ENCODE measurements around the gene PPP2R5A. TPM values are rescaled to one million over a fixed set of nuclear protein-coding genes. Genes with fewer than 3 reads are reported as not detected.
"Not testable (repeated sequence)": the region's sequence is repeated elsewhere in the genome, so short reads cannot be mapped to it uniquely, and the experiment has no call there.

The PPP2R5A gene
- total and polyA plus RNA-seq, 8 donors = 38.4 to 72.6 (median 52.5) TPM

DNA sequence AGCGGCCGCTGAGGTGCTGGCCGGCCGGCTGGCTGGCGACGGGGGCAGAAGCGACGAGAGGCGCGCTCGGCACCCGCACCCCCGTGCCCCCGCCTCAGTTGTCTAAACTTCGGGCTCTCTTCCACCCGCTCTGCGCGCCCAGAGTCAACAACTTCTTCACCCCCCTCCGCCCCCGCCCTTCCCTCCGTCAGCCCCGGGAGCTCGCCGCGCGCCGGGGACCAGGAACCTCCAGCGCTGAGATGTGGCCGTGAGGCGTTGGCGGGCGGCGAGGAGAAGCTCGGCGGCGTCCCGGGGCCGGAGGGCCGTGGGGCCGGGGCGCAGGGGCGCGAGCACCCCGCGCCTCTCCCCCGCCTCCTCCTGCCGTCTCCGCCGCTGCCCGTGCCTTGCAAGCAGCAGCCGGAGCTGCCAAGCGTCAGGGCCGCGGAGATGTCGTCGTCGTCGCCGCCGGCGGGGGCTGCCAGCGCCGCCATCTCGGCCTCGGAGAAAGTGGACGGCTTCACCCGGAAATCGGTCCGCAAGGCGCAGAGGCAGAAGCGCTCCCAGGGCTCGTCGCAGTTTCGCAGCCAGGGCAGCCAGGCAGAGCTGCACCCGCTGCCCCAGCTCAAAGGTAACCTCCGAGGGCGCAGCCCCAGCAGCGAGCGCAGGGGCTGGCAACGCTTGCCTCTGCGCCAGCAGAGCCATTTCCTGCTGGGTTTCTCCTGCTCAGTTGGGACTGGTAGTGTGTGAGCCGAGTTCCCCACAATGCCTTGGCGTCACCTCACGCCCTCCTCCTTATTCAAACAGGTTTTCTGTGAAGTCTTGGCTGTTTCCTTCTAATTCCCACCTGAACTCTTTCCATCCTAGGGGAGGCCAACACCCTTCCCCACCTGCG, 710 bp downstream of the PPP2R5A start:
- Histone ChIP-seq H3K9me3 (no peaks in the 10 kb centered on the region), H3K4me3 (peak overlapping the region; percentile 63 to 99 (median 82)), H3K27ac (peak overlapping the region; percentile 95 to 100 (median 100)), H3K27me3 (no peaks in the 10 kb centered on the region), H3K36me3 (no peaks in the 10 kb centered on the region), H3K4me1 (peaks cover 4 to 51% (median 37%) of the 10 kb centered on the region in 4 donors)
- peak; percentile 77 to 87 for DNase-seq
- intact Hi-C loops (cut with DNase I; ENCODE audit: low total_unique reads) = no loop called here
- 0 to 1% (median 0%) methylated on average over 39 to 85 of the region's 85 CpGs for WGBS, 5 donors
- TF ChIP-seq EP300 (IDR thresholded peaks at IDR 0.05) = no peak
- peak in 1 of 4 donors; percentile 8 for TF ChIP-seq POLR2A (IDR thresholded peaks at IDR 0.05)
- TF ChIP-seq POLR2AphosphoS5 (IDR thresholded peaks at IDR 0.05) = peak in 2 of 3 donors; percentile 60 to 68
- TF ChIP-seq, protein P1, sequence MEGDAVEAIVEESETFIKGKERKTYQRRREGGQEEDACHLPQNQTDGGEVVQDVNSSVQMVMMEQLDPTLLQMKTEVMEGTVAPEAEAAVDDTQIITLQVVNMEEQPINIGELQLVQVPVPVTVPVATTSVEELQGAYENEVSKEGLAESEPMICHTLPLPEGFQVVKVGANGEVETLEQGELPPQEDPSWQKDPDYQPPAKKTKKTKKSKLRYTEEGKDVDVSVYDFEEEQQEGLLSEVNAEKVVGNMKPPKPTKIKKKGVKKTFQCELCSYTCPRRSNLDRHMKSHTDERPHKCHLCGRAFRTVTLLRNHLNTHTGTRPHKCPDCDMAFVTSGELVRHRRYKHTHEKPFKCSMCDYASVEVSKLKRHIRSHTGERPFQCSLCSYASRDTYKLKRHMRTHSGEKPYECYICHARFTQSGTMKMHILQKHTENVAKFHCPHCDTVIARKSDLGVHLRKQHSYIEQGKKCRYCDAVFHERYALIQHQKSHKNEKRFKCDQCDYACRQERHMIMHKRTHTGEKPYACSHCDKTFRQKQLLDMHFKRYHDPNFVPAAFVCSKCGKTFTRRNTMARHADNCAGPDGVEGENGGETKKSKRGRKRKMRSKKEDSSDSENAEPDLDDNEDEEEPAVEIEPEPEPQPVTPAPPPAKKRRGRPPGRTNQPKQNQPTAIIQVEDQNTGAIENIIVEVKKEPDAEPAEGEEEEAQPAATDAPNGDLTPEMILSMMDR (IDR thresholded peaks at IDR 0.05) = no peak

DNA sequence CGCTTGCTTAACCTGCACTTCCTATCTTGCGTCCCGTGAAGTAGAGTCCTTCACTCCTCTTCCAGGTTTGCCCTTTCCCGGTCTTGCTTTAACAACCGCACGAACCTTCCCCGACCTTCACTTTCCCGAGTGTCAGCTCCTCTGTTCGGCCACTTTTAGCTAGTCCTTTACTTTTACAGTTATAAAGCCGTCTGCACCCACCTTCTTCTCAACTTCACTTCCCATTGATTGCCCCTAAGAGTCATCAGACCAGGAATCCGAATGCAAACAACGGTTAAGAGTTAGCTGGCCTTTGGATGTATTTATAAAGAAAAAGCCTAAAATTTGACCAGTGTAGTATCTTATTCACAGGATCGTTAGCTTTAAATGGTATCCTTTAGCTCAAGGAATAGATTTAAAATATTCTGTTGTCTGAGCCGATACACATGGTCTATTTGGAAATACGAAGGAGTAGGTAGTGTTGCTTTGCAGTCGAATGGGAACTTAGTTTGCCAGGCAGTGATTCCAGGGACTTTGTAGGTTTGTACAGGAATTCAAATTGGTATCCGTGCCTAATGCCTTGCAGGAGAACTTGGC, 1.4 kb downstream of the PPP2R5A start:
- Histone ChIP-seq H3K36me3 (no peaks in the 10 kb centered on the region), H3K4me1 (peaks cover 4 to 59% (median 44%) of the 10 kb centered on the region in 4 donors), H3K27me3 (no peaks in the 10 kb centered on the region), H3K9me3 (no peaks in the 10 kb centered on the region), H3K27ac (peak overlapping the region; percentile 95 to 100 (median 100)), H3K4me3 (peak overlapping the region; percentile 63 to 99 (median 82))
- TF ChIP-seq EP300 (IDR thresholded peaks at IDR 0.05) (no peak), POLR2AphosphoS5 (IDR thresholded peaks at IDR 0.05) (no peak), POLR2A (IDR thresholded peaks at IDR 0.05) (no peak)
- TF ChIP-seq, protein P1 (IDR thresholded peaks at IDR 0.05) = no peak
- intact Hi-C loops (cut with DNase I; ENCODE audit: low total_unique reads) = no loop called here
- DNase-seq = peak in 1 of 2 donors; percentile 33
- WGBS, 5 donors = 0% methylated on average over 17 of the region's 17 CpGs

DNA sequence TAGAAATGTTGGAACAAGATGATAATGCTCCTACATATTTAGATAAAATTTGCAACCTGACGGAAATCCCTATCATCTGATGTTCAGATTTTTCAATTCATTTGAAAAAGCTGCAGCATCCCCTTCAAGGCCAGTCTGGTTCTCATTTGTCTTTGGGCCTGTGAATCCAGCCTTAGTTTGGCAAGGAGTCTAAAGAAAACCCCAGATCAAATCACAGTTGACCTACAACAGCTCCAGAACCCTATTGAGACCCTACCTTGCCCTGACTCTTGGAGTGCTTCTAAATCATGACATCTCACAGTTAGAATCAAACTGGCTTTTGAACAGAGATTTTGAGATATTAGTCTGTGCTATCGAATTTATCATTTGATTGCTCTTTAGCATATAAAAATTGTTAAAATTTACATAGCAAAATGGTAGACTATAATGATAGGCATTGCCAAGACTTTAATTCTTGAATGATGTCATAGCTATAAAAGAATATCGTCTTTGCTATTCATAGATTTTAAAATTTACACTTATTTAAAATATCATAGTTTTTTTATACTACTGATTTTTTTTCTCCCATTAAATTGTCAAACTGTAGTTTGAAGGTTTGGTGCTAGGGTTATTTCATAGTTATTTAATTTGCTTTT, 2.2 kb downstream of the PPP2R5A start:
- Histone ChIP-seq H3K27ac (peak overlapping the region; percentile 54 to 100 (median 99)), H3K4me3 (peak overlapping the region; percentile 63 to 99 (median 82)), H3K36me3 (no peaks in the 10 kb centered on the region), H3K4me1 (peaks cover 8 to 66% (median 49%) of the 10 kb centered on the region in 4 donors), H3K27me3 (no peaks in the 10 kb centered on the region), H3K9me3 (no peaks in the 10 kb centered on the region)
- peak in 1 of 2 donors; percentile 12 for DNase-seq
- 21 to 34% (median 27%) methylated on average over 3 of the region's 3 CpGs for WGBS, 5 donors
- intact Hi-C loops (cut with DNase I; ENCODE audit: low total_unique reads) = no loop called here
- no peak for TF ChIP-seq POLR2A (IDR thresholded peaks at IDR 0.05)
- TF ChIP-seq EP300 (IDR thresholded peaks at IDR 0.05) = no peak
- no peak for TF ChIP-seq POLR2AphosphoS5 (IDR thresholded peaks at IDR 0.05)
- TF ChIP-seq, protein P1 (IDR thresholded peaks at IDR 0.05) = no peak

DNA sequence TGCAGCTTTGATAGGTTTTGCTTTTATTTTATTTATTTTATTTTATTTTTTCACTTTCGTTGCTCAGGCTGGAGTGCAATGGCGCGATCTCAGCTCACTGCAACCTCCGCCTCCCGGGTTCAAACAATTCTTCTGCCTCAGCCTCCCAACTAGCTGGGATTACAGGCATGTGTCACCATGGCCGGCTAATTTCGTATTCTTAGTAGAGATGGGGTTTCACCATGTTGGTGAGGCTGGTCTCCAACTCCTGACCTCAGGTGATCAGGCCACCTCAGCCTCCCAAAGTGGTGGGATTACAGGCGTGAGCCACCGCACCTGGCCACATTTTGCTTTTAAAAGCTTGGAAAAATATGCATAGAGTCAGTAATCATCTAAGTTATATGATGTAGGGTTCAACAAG, 2.8 kb downstream of the PPP2R5A start:
- intact Hi-C loops (cut with DNase I; ENCODE audit: low total_unique reads); H3K27me3 ChIP-seq; H3K9me3 ChIP-seq; DNase-seq; H3K36me3 ChIP-seq: not testable (repeated sequence)
- Histone ChIP-seq H3K4me1 (peaks cover 10 to 72% (median 52%) of the 10 kb centered on the region in 4 donors), H3K27ac (peak overlapping the region; percentile 41 to 100 (median 99)), H3K4me3 (peak overlapping the region; percentile 24 to 86 (median 70))
- 77 to 84% (median 79%) methylated on average over 9 of the region's 9 CpGs for WGBS, 5 donors
